ENCODE data around the gene KRT31.

Gene KRT31

DNA sequence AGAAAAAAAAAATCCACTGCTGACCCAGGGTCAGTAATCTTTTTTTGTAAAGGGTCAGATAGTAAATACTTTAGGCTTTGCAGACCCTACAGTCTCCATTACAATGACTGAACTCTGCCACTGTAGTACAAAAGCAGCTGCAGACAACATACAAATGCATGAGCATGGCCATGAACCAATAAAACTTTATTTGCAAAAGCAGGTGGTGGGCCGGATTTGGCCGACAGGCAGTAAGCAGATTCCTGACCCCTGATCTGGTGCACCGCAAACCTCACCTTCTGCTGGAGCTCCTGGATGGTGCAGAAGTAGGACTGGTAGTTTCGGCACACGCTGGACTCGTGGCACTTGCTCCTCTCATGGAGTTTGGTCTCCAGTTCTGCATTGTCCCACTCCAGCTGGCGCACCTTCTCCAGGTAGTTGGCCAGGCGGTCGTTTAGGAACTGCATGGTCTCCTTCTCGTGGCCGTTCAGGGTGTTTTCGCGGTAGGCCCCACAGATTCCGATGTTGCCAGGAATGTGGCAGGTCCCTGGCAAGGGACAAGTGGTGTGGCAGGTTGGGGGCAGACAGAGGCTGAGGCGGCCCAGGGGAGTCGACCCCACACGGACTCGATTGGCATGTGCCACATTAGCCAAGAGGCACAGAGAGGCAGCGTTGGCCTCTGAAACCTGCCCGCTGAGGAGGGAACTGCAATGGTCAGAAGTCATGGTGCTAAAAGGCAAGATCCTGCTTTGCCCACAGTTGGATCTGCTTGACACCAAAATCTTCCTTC lies 13.8 kb upstream of the KRT31 start:
- TF ChIP-seq, protein P1, sequence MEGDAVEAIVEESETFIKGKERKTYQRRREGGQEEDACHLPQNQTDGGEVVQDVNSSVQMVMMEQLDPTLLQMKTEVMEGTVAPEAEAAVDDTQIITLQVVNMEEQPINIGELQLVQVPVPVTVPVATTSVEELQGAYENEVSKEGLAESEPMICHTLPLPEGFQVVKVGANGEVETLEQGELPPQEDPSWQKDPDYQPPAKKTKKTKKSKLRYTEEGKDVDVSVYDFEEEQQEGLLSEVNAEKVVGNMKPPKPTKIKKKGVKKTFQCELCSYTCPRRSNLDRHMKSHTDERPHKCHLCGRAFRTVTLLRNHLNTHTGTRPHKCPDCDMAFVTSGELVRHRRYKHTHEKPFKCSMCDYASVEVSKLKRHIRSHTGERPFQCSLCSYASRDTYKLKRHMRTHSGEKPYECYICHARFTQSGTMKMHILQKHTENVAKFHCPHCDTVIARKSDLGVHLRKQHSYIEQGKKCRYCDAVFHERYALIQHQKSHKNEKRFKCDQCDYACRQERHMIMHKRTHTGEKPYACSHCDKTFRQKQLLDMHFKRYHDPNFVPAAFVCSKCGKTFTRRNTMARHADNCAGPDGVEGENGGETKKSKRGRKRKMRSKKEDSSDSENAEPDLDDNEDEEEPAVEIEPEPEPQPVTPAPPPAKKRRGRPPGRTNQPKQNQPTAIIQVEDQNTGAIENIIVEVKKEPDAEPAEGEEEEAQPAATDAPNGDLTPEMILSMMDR (IDR thresholded peaks at IDR 0.05): no peak
- Mint-ChIP-seq H3K9me3 (no peaks in the 10 kb centered on the region), H3K27ac (no peak overlapping the region), H3K36me3 (ENCODE audit: low read depth) (no peaks in the 10 kb centered on the region), H3K27me3 (ENCODE audit: low read depth, poor library complexity) (peaks cover 8% of the 10 kb centered on the region), H3K4me1 (peaks cover 17% of the 10 kb centered on the region), H3K4me3 (no peak overlapping the region)
- no peak for DNase-seq

- TF ChIP-seq, protein P1 (IDR thresholded peaks at IDR 0.05): no peak
- Mint-ChIP-seq H3K27ac (no peak overlapping the region), H3K4me3 (no peak overlapping the region), H3K4me1 (peaks cover 7% of the 10 kb centered on the region), H3K36me3 (ENCODE audit: low read depth) (no peaks in the 10 kb centered on the region), H3K27me3 (ENCODE audit: low read depth, poor library complexity) (peaks cover 8% of the 10 kb centered on the region), H3K9me3 (no peaks in the 10 kb centered on the region)
- no peak for DNase-seq
These were observed 9.8 kb upstream of the KRT31 start for GRCh38 chr17:41407226-41407625.

DNA sequence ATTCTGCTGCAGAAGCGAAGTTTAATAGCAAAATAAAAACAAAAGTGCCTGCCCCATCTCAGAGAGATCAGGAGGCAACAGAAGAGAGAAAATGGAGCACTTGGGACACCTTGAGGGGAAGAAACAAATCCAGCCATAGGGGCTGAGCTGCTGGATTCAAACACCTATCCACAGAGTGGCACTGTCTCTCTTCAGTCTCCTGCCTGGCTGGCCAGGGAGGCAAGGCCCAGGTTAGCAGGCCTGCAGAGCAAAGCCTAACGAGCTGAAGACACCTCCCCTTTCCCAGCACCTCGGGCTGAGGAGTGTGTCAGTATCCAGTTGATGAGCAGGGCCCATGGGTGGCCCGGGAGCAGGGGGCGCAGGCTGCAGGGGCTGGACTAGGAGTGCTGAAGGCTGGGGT lies 8.8 kb upstream of the KRT31 start:
- TF ChIP-seq, protein P1 (IDR thresholded peaks at IDR 0.05): no peak
- peaks cover 7% of the 10 kb centered on the region for H3K4me1 Mint-ChIP-seq
- DNase-seq: no peak
- no peak overlapping the region for H3K27ac Mint-ChIP-seq
- no peaks in the 10 kb centered on the region for H3K36me3 Mint-ChIP-seq (ENCODE audit: low read depth)
- H3K27me3 Mint-ChIP-seq (ENCODE audit: low read depth, poor library complexity): peaks cover 7% of the 10 kb centered on the region
- no peak overlapping the region for H3K4me3 Mint-ChIP-seq
- no peaks in the 10 kb centered on the region for H3K9me3 Mint-ChIP-seq

DNA sequence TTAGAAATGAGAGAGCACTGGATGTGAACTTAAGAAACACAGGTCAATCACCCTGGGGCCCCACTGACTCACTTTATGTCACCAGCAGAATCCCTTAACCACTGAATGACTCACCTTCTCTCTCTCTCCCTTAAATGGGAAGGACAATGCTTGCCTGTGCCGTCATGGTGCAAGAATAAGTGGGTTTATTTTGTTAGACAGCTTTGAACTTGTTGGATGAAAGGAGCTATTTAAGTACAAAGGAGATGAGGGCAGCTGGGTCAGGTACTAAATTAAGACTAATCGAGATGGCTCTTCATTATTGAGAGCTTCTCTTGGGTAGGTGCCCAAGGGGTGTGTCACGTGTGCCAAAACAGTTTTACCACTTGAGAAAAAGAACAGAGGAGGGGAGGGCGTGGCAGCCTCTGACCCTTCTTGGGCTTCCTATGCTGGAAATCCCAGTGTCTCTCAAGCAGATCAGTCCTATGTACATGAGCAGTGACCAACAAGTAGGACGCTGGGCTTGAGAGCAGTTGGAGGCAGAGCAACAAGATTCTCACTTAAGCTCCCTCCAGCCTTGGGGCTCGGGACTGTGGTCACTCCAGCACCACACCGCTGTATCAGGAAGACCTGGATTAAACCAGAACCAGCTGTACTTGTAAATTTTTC lies 6.7 kb upstream of the KRT31 start:
- no peak overlapping the region for H3K27ac Mint-ChIP-seq

DNA sequence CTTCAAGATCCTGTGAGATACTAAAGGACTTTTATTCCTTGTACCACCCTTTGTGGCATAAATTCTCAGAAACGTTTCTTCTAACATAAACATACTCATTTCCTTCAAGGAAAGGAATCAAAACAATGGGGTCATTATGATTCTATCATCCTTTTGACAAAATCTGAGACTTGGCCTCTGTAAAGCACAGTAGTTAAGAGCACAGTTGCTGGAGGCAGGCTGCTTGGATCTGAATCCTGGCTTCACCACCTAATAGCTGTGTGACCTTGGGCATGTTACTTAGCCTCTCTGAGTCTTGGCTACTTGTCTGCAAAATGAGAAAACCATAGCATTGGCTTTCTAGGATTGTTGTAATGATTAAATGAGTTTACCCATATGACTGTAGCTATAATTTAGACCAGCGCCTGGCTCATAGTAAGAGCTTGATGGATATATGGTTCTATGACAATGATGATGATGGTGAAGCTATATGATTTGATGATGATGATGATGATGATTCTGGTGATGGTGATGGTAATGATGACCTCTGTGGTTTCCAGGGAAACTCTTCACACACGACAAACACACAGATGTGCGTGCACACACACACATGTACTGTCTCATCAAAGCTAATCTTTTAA lies 6.1 kb upstream of the KRT31 start:
- DNase-seq: no peak
- Mint-ChIP-seq H3K4me1 (peaks cover 7% of the 10 kb centered on the region), H3K4me3 (no peak overlapping the region), H3K9me3 (no peaks in the 10 kb centered on the region), H3K27me3 (ENCODE audit: low read depth, poor library complexity) (peaks cover 4% of the 10 kb centered on the region), H3K36me3 (ENCODE audit: low read depth) (no peaks in the 10 kb centered on the region), H3K27ac (no peak overlapping the region)
- TF ChIP-seq, protein P1 (IDR thresholded peaks at IDR 0.05): no peak

More for the DNA sequence above, 6.7 kb upstream of the KRT31 start:
- no peak for DNase-seq
- TF ChIP-seq, protein P1 (IDR thresholded peaks at IDR 0.05): no peak
- Mint-ChIP-seq H3K4me1 (peaks cover 7% of the 10 kb centered on the region), H3K4me3 (no peak overlapping the region), H3K36me3 (ENCODE audit: low read depth) (no peaks in the 10 kb centered on the region), H3K9me3 (no peaks in the 10 kb centered on the region), H3K27me3 (ENCODE audit: low read depth, poor library complexity) (peaks cover 4% of the 10 kb centered on the region)

All from nephron progenitor cell (in vitro differentiated cells).